H1 (cell line): Measurements from ENCODE around the gene KCNC2. TPM values are rescaled to one million over a fixed set of nuclear protein-coding genes. Genes with fewer than 3 reads are reported as not detected.

ENCODE experiments used
- CTCF ChIA-PET: fragments of 300-600 bp; sonication (Branson Sonifier 250); formaldehyde crosslinking; loops from one replicate; lab custom pipeline; 2021; ENCODE audit not compliant: partially characterized antibody; lab: Charles Lee
- POLR2A ChIA-PET: fragments of 300-600 bp; sonication (Branson Sonifier 250); formaldehyde crosslinking; loops from one replicate; lab custom pipeline; 2021; ENCODE audit warnings: inconsistent platforms; ENCODE audit not compliant: partially characterized antibody; lab: Charles Lee
- DNase-seq, 2 experiments: peaks; one replicate each; pipeline versions ENCODE4 v3.0.0 to v3.0.0-alpha.2; 2010 to 2022; ENCODE audit warnings: low spot score in 2 of 2, low read depth in 1 of 2, mixed read lengths in 1 of 2
- FAIRE-seq: peaks from 2 replicates; lab custom pipeline; 2011; peaks lifted over from hg19 to GRCh38; lab: Jason Lieb, UNC
- H2AFZ ChIP-seq: 2 replicates; pipeline ENCODE4 v1.8.1; 2012; ENCODE audit warnings: low read length, inconsistent platforms
- H2AK5ac ChIP-seq: 2 replicates; pipeline ENCODE4 v1.6.1; 2013; ENCODE audit warnings: low read depth, low read length
- H2BK120ac ChIP-seq: replicated peaks from 2 replicates; pipeline ENCODE3; 2013; ENCODE audit warnings: low read depth, low read length, inconsistent platforms
- H2BK12ac ChIP-seq: 2 replicates; pipeline ENCODE4 v1.6.1; 2013; ENCODE audit warnings: low read depth, low read length
- H2BK15ac ChIP-seq: 2 replicates; pipeline ENCODE4 v1.6.1; 2013; ENCODE audit warnings: low read length
- H2BK20ac ChIP-seq: 2 replicates; pipeline ENCODE4 v1.6.1; 2013; ENCODE audit warnings: low read length
- H2BK5ac ChIP-seq: 2 replicates; pipeline ENCODE4 v1.6.1; 2013; ENCODE audit warnings: low read depth, low read length
- H3K14ac ChIP-seq: 2 replicates; pipeline ENCODE4 v1.6.1; 2013; ENCODE audit warnings: inconsistent platforms; ENCODE audit not compliant: insufficient read length
- H3K18ac ChIP-seq: 2 replicates; pipeline ENCODE4 v1.6.1; 2013; ENCODE audit warnings: low read length; ENCODE audit errors: extremely low read depth
- H3K23ac ChIP-seq: 2 replicates; pipeline ENCODE4 v1.6.1; 2013; ENCODE audit warnings: inconsistent platforms; ENCODE audit not compliant: insufficient read length
- H3K23me2 ChIP-seq: 2 replicates; pipeline ENCODE4 v1.6.1; 2013; ENCODE audit warnings: low read depth, low read length
- H3K27ac ChIP-seq: 2 replicates; pipeline ENCODE4 v1.6.1; 2011; ENCODE audit warnings: low read depth, low read length, inconsistent platforms
- H3K27me3 ChIP-seq, 4 experiments: replicated peaks in 1 of 4; 1 replicate in 1 of 4; 2 replicates in 3 of 4; pipeline versions ENCODE4 v1.6.1 to v1.8.1; 2011 to 2013; ENCODE audit warnings: low read length in 3 of 4, mild to moderate bottlenecking in 3 of 4, inconsistent platforms in 2 of 4, mixed read lengths in 2 of 4, moderate library complexity in 1 of 4; ENCODE audit not compliant: control insufficient read depth in 3 of 4, insufficient read depth in 3 of 4; ENCODE audit errors: extremely low read depth in 1 of 4
- H3K36me3 ChIP-seq, 4 experiments: 2 replicates each; pipeline versions ENCODE4 v1.6.1 to v1.8.1; 2011 to 2013; ENCODE audit warnings: mild to moderate bottlenecking in 4 of 4, low read length in 3 of 4, moderate library complexity in 2 of 4, control low read depth in 1 of 4, inconsistent platforms in 1 of 4; ENCODE audit not compliant: insufficient read depth in 4 of 4, control insufficient read depth in 2 of 4
- H3K4ac ChIP-seq: replicated peaks from 2 replicates; pipeline ENCODE3; 2013; ENCODE audit warnings: low read length, low read depth, mixed read lengths, inconsistent platforms; ENCODE audit not compliant: insufficient read length
- H3K4me1 ChIP-seq, 4 experiments: replicated peaks in 1 of 4; 1 replicate in 1 of 4; 2 replicates in 3 of 4; pipeline versions ENCODE4 v1.6.1 to v1.8.1; 2011 to 2013; ENCODE audit warnings: low read length in 3 of 4, inconsistent platforms in 2 of 4, mixed read lengths in 1 of 4; ENCODE audit not compliant: insufficient read depth in 4 of 4, control insufficient read depth in 3 of 4
- H3K4me2 ChIP-seq, 2 experiments: 2 replicates each; pipeline versions ENCODE4 v1.6.1 to v1.8.1; 2011 to 2013; ENCODE audit warnings: low read depth in 2 of 2, low read length in 2 of 2, control low read depth in 1 of 2, inconsistent platforms in 1 of 2, mild to moderate bottlenecking in 1 of 2; ENCODE audit not compliant: insufficient read depth in 1 of 2
- H3K4me3 ChIP-seq, 4 experiments: fragments of 200-600, 300-600 bp in 1 of 4; sonication (generic), shearing (Covaris generic), sonication (Bioruptor Twin) in 1 of 4; 2 replicates each; pipeline versions ENCODE4 v1.5.1 to v1.8.1; 2011 to 2016; ENCODE audit warnings: low read length in 4 of 4, low read depth in 3 of 4, control low read depth in 2 of 4, inconsistent platforms in 2 of 4, mild to moderate bottlenecking in 2 of 4, mixed read lengths in 1 of 4, moderate library complexity in 1 of 4; ENCODE audit not compliant: insufficient read depth in 2 of 4; ENCODE audit errors: extremely low read depth in 1 of 4
- H3K56ac ChIP-seq: replicated peaks from 2 replicates; pipeline ENCODE3; 2013; ENCODE audit warnings: low read depth, mild to moderate bottlenecking, mixed read lengths, low read length, inconsistent platforms; ENCODE audit not compliant: insufficient read length
- H3K79me1 ChIP-seq: 2 replicates; pipeline ENCODE4 v1.6.1; 2013; ENCODE audit warnings: low read depth, low read length, control low read depth
- H3K79me2 ChIP-seq, 2 experiments: 2 replicates each; pipeline versions ENCODE4 v1.6.1 to v1.8.1; 2012 to 2013; ENCODE audit warnings: low read length in 2 of 2, mild to moderate bottlenecking in 2 of 2, inconsistent platforms in 1 of 2; ENCODE audit not compliant: insufficient read depth in 2 of 2, control insufficient read depth in 1 of 2
- H3K9ac ChIP-seq, 4 experiments: replicated peaks in 1 of 4; 1 replicate in 1 of 4; 2 replicates in 3 of 4; pipeline versions ENCODE4 v1.6.1 to v1.8.1; 2011 to 2013; ENCODE audit warnings: low read depth in 3 of 4, low read length in 3 of 4, control low read depth in 2 of 4, mild to moderate bottlenecking in 2 of 4, moderate library complexity in 2 of 4, inconsistent platforms in 1 of 4; ENCODE audit errors: extremely low read depth in 1 of 4
- H3K9me3 ChIP-seq, 2 experiments: 2 replicates each; pipeline versions ENCODE4 v1.6.1 to v1.8.1; 2012 to 2013; ENCODE audit warnings: mild to moderate bottlenecking in 2 of 2, moderate library complexity in 2 of 2, control low read depth in 1 of 2, inconsistent platforms in 1 of 2, low read depth in 1 of 2, low read length in 1 of 2, mixed read lengths in 1 of 2; ENCODE audit not compliant: insufficient read depth in 2 of 2
- H4K20me1 ChIP-seq, 2 experiments: replicated peaks in 1 of 2; 2 replicates each; pipeline versions ENCODE3 to v1.8.1; 2011 to 2013; ENCODE audit warnings: inconsistent platforms in 2 of 2, low read length in 2 of 2, mild to moderate bottlenecking in 1 of 2; ENCODE audit not compliant: insufficient read depth in 2 of 2, control insufficient read depth in 1 of 2
- H4K5ac ChIP-seq: 2 replicates; pipeline ENCODE4 v1.6.1; 2013; ENCODE audit warnings: low read length, low read depth, mixed read lengths, inconsistent platforms; ENCODE audit not compliant: insufficient read length
- H4K8ac ChIP-seq: 2 replicates; pipeline ENCODE4 v1.8.0; 2013; ENCODE audit warnings: mild to moderate bottlenecking, moderate library complexity, low read length, inconsistent platforms; ENCODE audit not compliant: insufficient read depth; ENCODE audit errors: extremely low read depth
- H4K91ac ChIP-seq: replicated peaks from 2 replicates; pipeline ENCODE3; 2013; ENCODE audit warnings: low read length, mixed read lengths, inconsistent platforms; ENCODE audit not compliant: insufficient read length
- BCL11A ChIP-seq, 2 experiments: IDR thresholded peaks; one replicate each; pipeline ENCODE4 v1.6.1; 2011; ENCODE audit warnings: low read depth in 2 of 2, low read length in 2 of 2, mild to moderate bottlenecking in 2 of 2
- CBX5 ChIP-seq: fragments of 300-800, 300-1000 bp; sonication (generic); IDR thresholded peaks from 2 replicates; pipeline ENCODE4 v1.7.1; 2016; ENCODE audit warnings: antibody characterized with exemption, low read length, low read depth
- CREB1 ChIP-seq: IDR thresholded peaks from 2 replicates; pipeline ENCODE4 v1.6.1; 2012; ENCODE audit warnings: inconsistent platforms
- KDM4A ChIP-seq: IDR thresholded peaks from one replicate; pipeline ENCODE4 v1.7.1; 2012; ENCODE audit warnings: low read depth, mild to moderate bottlenecking, moderate library complexity, low read length, inconsistent platforms; ENCODE audit not compliant: severe bottlenecking
- WGBS, 2 experiments: shearing (Covaris generic) in 1 of 2; methylation state at CpG; one replicate each; pipeline versions ENCODE4 v1.1.6 to v1.1.7; 2013 to 2015; ENCODE audit warnings: low lambda C conversion rate in 2 of 2, mixed read lengths in 2 of 2, inconsistent platforms in 1 of 2, low coverage in 1 of 2, missing lambda C conversion rate in 1 of 2; ENCODE audit not compliant: insufficient replicate concordance in 2 of 2, insufficient coverage in 1 of 2, insufficient read length in 1 of 2; ENCODE audit errors: extremely low coverage in 1 of 2, missing lambda C conversion rate in 1 of 2; 5-methylcytosine and 5-hydroxymethylcytosine counted together
- polyA plus RNA-seq, 7 experiments: library from polyadenylated mRNA; depleted of rRNA in 3 of 7; stranded (reverse) in 5 of 7; unstranded in 2 of 7; fragments of >200 nt in 5 of 7; fragments of 200-250 nt in 2 of 7; gene quantifications; 1 replicate in 5 of 7; 2 replicates in 1 of 7; 4 replicates in 1 of 7; pipeline versions ENCODE4 v1.2.1 to v1.2.3, GENCODE V29; 2011 to 2013; ENCODE audit warnings: missing spikeins in 2 of 7, mixed read lengths in 2 of 7
- total RNA-seq: library from RNA; stranded (reverse); fragmentation: NEBNext Ultra II Directional; extraction: Animal tissue kit (Norgen Biotek cat#: 25700); gene quantifications from 2 replicates; pipeline ENCODE4 v1.2.1, GENCODE V29; 2021
- TF ChIP-seq, protein P1 (sequence below): IDR thresholded peaks from 2 replicates; pipeline ENCODE4 v1.6.1; 2012; ENCODE audit warnings: low read length, inconsistent platforms

KCNC2 gene
- total and polyA plus RNA-seq, 2 of the 8 experiments (the other 6 are each of a cell fraction or from before 2014, with no cell fraction given) = 0.03 TPM; not detected in 1

DNA sequence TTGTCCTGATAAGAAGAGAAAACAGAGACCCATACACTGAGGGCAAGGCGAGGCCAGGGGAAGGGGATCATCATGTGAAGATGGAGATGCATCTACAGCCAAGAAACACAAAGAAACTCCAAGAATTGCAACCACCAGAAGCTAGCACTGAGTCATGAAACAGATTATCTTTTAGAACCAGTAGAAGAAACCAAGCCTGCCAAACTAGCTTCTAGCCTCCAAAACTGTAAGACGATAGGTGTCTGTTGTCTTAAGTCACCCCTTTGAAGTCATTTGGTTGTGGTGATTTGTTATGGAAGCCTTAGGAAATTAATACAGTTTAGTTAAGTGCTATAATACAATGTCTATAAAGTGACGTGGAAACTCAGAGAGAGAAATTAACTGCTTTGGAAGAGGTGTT, 15.4 kb downstream of the KCNC2 start:
- H2AK5ac ChIP-seq = no peak overlapping the region
- H2BK15ac ChIP-seq = no peak overlapping the region
- no peak overlapping the region for H3K18ac ChIP-seq
- no peak overlapping the region for H3K4me2 ChIP-seq
- H4K91ac ChIP-seq = no peak overlapping the region
- no peaks in the 10 kb centered on the region for H3K79me1 ChIP-seq
- H3K79me2 ChIP-seq = no peaks in the 10 kb centered on the region
- H3K56ac ChIP-seq = no peak overlapping the region
- ChIA-PET POLR2A (no interaction called here), CTCF (no interaction called here)
- H2AFZ ChIP-seq = no peak overlapping the region
- H3K9ac ChIP-seq = no peak overlapping the region
- H2BK20ac ChIP-seq = no peak overlapping the region
- H3K23ac ChIP-seq = no peak overlapping the region
- no peaks in the 10 kb centered on the region for H3K4me1 ChIP-seq
- no peak for TF ChIP-seq KDM4A
- TF ChIP-seq CBX5 = no peak
- TF ChIP-seq, protein P1, sequence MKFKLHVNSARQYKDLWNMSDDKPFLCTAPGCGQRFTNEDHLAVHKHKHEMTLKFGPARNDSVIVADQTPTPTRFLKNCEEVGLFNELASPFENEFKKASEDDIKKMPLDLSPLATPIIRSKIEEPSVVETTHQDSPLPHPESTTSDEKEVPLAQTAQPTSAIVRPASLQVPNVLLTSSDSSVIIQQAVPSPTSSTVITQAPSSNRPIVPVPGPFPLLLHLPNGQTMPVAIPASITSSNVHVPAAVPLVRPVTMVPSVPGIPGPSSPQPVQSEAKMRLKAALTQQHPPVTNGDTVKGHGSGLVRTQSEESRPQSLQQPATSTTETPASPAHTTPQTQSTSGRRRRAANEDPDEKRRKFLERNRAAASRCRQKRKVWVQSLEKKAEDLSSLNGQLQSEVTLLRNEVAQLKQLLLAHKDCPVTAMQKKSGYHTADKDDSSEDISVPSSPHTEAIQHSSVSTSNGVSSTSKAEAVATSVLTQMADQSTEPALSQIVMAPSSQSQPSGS = no peak
- no peak for TF ChIP-seq BCL11A (IDR thresholded peaks at IDR 0.05; ENCODE audit: low read depth in 2 of 2, low read length in 2 of 2)
- TF ChIP-seq CREB1 = no peak
- TF ChIP-seq, all 59 proteins: peak for 0
- Histone ChIP-seq H3K14ac (no peak overlapping the region), H4K8ac (no peak overlapping the region), H2BK120ac (no peak overlapping the region), H4K20me1 (no peaks in the 10 kb centered on the region), H3K27me3 (no peaks in the 10 kb centered on the region), H2BK5ac (no peak overlapping the region), H3K36me3 (no peaks in the 10 kb centered on the region), H2BK12ac (no peak overlapping the region), H3K4me3 (no peak overlapping the region), H3K23me2 (0 out of 2 replicates have a peak, but pooled peaks cover 1% of the 10 kb centered on the region), H4K5ac (no peak overlapping the region), H3K27ac (no peak overlapping the region), H3K9me3 (no peaks in the 10 kb centered on the region), H3K4ac (no peak overlapping the region)
- 95% methylated on average over 3 of the region's 3 CpGs; no CpG with 5 or more reads in 1 of the 2 experiments for WGBS, 2 experiments
- FAIRE-seq = no peak
- DNase-seq = no peak
